ENCODE results near the gene C16orf46.

Gene C16orf46

DNA sequence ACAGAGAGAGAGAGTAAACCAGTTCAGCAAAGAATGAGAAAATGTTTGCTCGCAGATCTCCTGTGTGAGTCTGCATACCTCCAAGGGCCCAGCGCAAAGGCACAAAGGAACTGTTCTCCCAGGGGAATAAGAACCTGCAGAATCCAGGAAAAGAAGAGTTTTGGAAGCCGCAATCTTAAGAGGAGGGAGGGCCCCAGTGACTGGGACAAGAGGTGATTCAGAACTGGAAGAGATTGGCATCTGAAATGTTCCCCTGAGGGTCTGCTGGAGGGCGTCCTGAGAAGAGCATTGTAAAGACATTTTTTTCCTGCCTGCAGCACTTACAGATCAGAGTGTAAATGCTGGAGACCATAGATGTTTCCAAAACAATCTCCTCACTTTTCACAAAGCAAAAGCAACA lies 35.3 kb downstream of the C16orf46 start:
- H3K4me3 ChIP-seq (replicated peaks in 1 of 2; ENCODE audit: low read depth in 2 of 2, low read length in 2 of 2), result no peak overlapping the region
- DNase-seq (ENCODE audit: low read depth in 2 of 2), result no peak
- TF ChIP-seq, protein P1, sequence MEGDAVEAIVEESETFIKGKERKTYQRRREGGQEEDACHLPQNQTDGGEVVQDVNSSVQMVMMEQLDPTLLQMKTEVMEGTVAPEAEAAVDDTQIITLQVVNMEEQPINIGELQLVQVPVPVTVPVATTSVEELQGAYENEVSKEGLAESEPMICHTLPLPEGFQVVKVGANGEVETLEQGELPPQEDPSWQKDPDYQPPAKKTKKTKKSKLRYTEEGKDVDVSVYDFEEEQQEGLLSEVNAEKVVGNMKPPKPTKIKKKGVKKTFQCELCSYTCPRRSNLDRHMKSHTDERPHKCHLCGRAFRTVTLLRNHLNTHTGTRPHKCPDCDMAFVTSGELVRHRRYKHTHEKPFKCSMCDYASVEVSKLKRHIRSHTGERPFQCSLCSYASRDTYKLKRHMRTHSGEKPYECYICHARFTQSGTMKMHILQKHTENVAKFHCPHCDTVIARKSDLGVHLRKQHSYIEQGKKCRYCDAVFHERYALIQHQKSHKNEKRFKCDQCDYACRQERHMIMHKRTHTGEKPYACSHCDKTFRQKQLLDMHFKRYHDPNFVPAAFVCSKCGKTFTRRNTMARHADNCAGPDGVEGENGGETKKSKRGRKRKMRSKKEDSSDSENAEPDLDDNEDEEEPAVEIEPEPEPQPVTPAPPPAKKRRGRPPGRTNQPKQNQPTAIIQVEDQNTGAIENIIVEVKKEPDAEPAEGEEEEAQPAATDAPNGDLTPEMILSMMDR (IDR thresholded peaks at IDR 0.05; ENCODE audit: low read depth, low read length), result no peak

GRCh38 chr16:81040842-81041241 lies 36.2 kb downstream of the C16orf46 start:
- DNase-seq (ENCODE audit: low read depth in 2 of 2), result no peak
- TF ChIP-seq, protein P1 (IDR thresholded peaks at IDR 0.05; ENCODE audit: low read depth, low read length), result no peak
- H3K4me3 ChIP-seq (replicated peaks in 1 of 2; ENCODE audit: low read depth in 2 of 2, low read length in 2 of 2), result no peak overlapping the region

DNA sequence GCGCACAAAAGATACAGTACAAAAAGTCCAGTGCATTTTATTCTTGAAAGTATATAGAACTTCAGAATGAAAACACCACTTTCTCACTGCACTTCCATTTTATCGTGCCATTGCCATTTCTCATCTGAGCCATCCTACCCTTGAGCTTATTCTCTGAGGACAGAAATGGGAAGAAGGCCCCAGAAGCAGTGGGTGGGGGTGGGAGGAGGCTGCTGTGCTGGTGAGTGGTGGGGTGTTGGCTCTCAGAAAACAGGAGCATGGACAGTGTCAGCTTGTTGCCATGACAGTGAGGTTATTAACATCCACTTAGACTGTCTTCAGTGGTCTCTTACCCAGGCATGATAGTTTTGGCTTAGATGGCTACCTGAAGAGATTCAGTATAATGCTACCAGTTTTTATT lies 36.9 kb downstream of the C16orf46 start:
- DNase-seq (ENCODE audit: low read depth in 2 of 2), result no peak
- TF ChIP-seq, protein P1 (IDR thresholded peaks at IDR 0.05; ENCODE audit: low read depth, low read length), result no peak
- no peak overlapping the region for H3K4me3 ChIP-seq (replicated peaks in 1 of 2; ENCODE audit: low read depth in 2 of 2, low read length in 2 of 2)

- peak overlapping the region; percentile 67 to 70 for H3K4me3 ChIP-seq (replicated peaks in 1 of 2; ENCODE audit: low read depth in 2 of 2, low read length in 2 of 2)
- peak; percentile 3 to 42 for DNase-seq (ENCODE audit: low read depth in 2 of 2)
- TF ChIP-seq, protein P1 (IDR thresholded peaks at IDR 0.05; ENCODE audit: low read depth, low read length), result no peak
Measured at GRCh38 chr16:81036751-81037350, 40.2 kb downstream of the C16orf46 start.

- peak; percentile 23 to 36 for DNase-seq (ENCODE audit: low read depth in 2 of 2)
- TF ChIP-seq, protein P1 (IDR thresholded peaks at IDR 0.05; ENCODE audit: low read depth, low read length), result no peak
- H3K4me3 ChIP-seq (replicated peaks in 1 of 2; ENCODE audit: low read depth in 2 of 2, low read length in 2 of 2), result peak overlapping the region; percentile 67 to 70
Measured at GRCh38 chr16:81035975-81036750, 40.9 kb downstream of the C16orf46 start.

- TF ChIP-seq, protein P1 (IDR thresholded peaks at IDR 0.05; ENCODE audit: low read depth, low read length), result peak; percentile 74
- H3K4me3 ChIP-seq (replicated peaks in 1 of 2; ENCODE audit: low read depth in 2 of 2, low read length in 2 of 2), result peak within 1 kb of the TSS; percentile 67 to 70
- peak; percentile 78 to 88 for DNase-seq (ENCODE audit: low read depth in 2 of 2)
Measured at GRCh38 chr16:81035398-81035974, 41.6 kb downstream of the C16orf46 start, which contains the start of gene ATMIN. TSS of gene ATMIN (plus strand) at chr16:81035842. CDS start at chr16:81035871, 29 bp downstream.
